ENCODE data around the gene RABL6.
"Not testable (repeated sequence)": the region's sequence is repeated elsewhere in the genome, so short reads cannot be mapped to it uniquely, and the experiment has no call there.

RABL6 gene

DNA sequence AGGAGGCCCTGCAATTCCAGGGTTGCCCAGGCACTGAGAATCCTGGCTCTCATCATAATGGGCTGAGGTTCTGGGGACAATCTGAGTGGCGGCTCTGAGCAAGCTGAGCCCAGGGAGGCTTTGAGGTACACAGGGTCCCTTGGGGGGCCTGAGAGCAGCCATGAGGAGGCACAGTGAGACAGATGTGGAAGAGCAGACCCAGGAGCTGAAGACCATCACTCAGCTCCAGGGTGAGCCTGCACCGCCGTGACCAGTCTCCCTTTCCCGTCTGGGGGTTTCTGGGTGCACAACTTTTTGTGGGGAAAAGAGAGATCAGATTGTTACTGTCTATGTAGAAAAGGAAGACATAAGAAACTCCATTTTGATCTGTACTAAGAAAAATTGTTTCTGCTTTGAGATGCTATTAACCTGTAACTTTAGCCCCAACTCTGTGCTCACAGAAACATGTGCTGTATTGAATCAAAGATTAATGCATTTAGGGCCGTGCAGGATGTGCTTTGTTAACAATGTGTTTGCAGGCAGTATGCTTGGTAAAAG lies 11.4 kb upstream of the RABL6 start, which contains the start of gene CCDC183:
Gene CCDC183 (plus strand): TSS at position 101 of the 537 bp plus-strand sequence. CDS start 60 bp downstream, at position 161.
- DNase-seq (ENCODE audit: low read depth), result no peak

DNA sequence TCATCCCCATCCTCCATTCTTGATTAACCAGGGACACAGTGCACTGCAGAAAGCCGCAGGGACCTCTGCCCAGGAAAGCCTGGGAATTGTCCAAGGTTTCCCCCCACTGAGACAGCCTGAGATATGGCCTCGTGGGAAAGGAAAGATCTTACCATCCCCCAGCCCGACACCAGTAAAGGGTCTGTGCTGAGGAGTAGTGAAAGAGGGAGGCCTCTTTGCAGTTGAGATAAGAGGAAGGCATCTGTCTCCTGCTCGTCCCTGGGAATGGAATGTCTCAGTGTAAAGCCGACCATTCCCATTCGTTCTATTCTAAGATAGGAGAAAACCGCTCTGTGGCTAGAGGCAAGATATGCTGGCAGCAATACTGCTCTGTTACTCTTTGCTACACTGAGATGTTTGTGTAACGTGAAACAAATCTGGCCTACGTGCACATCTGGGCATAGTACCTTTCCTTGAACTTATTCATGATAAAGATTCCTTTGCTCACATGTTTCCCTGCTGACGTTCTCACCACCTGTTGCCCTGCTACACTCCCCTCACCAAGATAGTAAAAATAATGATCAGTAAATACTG lies 10.9 kb upstream of the RABL6 start:
- not testable (repeated sequence) for DNase-seq (ENCODE audit: low read depth)

DNA sequence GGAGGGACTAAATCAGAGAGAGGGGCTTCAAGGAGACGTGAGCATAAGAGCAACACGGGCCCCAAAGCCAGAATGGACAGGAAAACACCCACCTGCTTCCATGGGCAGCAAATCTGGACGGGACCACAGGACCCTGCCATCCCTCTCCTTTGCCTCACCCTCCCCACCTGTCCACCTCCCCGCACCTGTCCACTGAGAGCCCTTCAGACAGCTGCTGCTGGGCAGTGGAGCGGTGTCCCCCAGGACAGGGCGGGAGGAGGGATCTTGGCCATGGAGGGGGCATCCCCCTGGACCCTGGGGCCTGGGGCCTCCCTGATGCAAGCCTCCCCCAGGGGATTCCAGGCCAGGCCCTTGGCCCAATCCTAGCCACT lies 9.1 kb upstream of the RABL6 start:
- no peak for DNase-seq (ENCODE audit: low read depth)

DNA sequence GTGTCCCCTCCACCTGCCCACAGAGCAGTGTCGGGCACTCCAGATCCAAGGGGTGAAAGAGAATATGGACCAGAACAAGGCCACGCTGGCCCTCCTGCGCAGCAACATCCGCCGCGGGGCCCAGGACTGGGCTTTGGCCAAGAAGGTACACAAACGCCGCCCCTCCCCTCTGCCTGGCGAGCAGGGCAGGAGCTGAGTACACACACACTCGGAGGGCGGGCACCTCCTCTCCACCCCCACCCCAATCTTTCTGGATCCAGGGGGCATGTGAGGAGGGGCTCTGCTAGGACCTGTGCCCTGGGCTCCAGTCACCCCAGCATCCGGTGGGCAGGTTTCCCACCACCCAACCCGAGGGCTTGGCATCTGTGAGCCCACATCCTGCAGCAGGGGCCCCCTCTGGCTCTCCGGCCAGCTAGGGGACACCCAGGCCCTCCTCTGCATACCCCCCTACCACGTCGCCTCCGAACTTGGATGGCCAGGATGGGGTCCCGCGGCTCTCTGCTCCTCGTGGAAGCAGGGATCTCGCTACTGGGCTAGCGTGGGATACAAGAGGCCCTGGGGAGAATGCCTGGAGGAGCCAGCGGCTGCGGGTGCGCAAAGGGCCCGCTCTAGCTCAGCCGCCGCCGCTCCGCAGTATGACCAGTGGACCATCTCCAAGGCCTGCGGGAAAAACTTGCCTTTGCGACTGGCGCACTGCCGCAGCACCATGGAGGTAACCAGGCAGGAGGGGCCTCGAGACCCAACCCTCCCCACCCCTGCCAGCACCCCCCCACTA lies 8.5 kb upstream of the RABL6 start:
- no peak for DNase-seq (ENCODE audit: low read depth)

DNA sequence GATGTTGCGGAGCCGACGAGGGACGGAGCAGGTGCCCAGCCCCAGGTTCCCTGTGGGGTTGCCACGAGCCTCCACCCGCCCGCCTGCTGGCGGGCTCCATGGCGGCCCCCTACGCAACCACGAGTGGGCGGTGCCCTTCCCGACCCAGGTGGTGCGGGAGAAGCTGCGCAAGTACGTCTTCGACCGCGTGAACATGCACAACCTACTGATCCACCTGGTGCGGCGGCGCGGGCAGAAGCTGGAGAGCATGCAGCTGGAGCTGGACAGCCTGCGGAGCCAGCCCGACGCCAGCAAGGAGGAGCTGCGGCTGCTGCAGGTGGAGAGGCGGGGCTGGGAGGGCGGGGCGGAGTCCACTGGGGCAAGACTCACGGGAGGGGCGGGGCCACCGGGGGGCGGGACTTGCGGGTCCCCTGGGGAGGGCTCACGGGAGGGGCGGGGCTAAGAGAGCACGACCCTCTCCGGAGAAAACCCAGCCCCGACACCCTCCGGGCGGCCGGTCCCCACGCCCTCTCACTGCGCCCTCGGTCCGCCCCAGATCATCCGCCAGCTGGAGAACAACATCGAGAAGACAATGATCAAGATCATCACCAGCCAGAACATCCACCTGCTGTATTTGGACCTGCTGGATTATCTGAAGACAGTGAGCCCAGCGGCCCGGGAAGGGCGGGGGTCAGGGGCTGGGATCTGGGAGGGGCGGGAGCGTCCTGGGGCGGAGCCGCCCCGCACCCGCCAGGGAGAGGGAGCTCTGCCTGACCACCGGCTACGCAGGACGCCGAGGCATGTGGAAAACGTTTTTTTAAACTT lies 7.7 kb upstream of the RABL6 start:
- peak; percentile 90 for DNase-seq (ENCODE audit: low read depth)

DNA sequence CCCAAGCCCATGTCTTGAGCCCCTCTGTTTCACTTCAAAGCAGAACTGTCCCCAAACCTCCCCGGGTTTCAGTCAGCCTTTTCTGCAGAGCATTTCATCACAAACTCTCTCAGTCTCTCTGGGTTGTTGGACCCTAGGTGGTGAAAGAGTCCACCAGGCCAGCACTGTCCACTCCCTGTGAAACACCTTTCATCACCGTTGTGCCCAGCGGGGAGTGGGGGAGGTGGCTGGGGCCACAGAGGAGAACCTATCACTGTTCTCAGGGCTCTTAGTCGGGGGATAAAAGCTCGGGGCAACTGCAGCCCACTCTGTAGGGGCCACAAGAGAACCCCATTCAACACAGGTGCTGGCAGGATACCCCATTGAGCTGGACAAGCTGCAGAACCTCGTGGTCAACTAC lies 5.4 kb upstream of the RABL6 start:
- no peak for DNase-seq (ENCODE audit: low read depth)

DNA sequence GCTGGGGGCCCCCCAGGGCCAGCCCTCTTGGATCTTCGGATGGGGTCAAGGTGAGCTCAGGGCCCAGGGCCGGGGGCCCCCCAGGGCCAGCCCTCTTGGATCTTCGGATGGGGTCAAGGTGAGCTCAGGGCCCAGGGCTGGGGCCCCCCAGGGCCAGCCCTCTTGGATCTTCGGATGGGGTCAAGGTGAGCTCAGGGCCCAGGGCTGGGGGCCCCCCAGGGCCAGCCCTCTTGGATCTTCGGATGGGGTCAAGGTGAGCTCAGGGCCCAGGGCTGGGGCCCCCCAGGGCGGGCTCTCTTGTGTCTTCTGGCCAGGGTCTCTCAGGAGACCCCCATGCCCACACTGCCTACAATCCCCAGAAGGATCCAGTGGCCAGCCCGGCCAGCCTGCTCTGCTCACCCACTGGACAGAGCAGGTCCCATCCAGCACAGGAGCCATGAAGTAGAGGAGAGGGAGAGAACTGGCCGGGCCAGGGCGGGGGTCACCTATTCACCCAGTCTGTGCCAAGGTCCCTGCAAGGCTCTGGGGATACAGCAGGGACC lies 4.7 kb upstream of the RABL6 start:
- DNase-seq (ENCODE audit: low read depth), result not testable (repeated sequence)

DNA sequence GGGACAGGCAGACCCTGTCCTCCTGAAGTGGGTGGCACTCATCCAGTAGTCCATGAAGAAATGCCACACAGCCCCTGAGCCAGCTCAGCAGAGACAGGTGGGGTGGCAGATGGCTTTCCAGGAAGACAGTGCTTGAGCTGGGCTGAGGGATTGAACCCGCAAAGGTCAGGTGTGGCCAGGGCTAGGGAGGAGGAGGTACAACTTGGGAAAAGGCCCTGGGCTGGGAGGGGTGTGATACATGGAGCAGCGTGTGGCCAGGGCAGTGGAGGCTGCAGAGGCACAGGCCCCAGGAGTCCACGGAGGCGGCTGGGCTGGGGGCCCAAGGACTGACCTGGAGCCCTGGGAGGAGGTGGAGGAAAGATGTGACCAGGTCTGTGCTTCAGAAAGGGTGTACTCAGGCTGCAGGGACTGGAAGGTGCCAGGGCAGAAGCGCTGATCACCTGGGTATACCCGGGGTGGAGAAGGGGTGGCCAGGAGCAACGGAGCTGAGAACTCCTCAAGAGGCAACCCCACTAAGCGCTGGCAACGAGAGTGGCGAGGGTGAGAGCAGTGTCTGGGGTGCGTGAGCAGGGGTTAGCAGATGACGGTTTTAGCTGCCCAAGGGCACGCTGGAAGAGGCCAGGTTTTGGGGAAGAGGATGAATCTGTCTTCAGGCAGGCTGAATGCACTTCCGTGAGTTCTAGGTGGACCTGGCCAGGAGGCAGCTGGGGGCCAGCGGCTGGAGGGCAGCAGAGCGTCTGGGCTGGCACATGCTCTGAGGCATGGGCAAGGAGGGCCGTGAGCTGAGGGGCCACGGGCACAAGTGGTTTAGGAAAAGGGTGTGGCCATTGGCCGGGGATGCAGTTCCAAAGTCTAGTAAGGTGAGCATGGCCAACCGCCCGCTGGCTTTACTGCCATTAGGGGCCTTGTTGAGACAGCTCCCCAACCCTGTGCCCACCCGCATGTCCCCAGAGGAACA lies 3.9 kb upstream of the RABL6 start:
- no peak for DNase-seq (ENCODE audit: low read depth)

DNA sequence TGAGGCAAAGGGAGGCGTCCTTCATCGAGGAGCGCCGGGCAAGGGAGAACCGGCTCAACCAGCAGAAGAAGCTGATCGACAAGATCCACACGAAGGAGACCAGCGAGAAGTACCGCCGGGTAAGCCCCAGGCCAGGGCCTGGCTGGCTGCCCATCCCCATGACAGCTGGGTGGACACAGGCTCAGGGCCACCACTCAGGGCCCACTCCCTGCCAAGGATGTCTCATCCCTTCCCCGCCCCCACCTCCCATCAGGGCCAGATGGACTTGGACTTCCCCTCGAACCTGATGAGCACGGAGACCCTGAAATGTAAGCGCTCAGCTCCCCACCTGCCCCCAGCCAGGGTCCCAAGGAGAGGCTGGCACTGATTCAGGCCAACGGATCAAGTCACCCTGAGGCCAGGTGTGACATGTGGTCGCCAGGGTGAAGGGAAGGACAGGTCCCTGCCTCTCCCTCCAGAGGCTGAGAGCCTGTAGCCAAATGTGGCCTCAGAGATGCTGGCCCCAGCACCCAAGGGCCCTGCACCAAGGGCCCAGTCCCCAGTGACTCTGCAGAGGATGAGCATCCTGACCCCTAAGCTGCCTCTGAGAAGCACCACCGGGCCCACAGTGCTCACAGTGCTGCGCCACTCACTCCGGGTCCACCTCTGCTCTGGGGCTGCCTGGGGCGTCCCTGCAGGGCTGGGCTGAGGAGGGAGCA lies 3.1 kb upstream of the RABL6 start:
- no peak for DNase-seq (ENCODE audit: low read depth)

DNA sequence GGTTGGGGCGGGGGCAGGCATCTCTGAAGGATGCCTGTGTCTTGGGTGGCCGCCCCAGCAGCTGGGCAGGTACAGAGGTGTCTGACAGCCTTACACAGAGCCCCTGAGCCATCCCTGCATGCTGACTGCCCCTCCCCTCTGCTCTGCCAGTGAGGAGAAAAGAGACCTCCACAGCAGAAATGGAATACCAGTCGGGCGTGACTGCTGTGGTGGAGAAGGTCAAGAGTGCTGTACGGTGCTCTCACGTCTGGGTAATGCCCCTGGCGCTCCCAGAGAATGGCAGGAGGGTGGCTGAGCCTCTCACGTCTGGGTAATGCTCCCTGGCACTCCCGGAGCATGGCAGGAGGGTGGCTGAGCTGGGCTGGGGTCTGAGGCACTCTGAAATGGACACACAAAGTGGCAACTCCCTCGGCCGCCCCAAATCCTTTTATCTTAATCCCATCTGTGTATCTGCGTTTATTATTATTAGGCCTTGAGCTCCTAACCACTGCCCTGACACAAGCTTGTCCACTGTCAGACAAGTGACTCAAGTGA lies 2.5 kb upstream of the RABL6 start:
- DNase-seq (ENCODE audit: low read depth), result no peak

DNA sequence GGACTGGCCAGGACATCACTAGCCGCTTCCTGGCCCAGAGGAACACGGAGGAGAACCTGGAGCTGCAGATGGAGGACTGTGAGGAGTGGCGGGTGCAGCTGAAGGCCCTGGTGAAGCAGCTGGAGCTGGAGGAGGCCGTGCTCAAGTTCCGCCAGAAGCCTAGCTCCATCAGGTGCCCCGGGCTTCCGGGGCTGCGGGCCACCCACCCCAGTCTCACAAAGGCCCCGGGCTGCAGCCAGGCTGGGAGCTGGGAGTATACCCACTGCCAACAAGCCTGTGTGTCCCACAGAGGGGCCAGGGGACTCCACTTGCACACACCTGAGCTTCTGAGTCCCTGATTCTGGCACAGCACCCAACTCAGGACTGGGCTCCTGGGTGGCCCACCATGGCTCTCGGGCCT lies 1.7 kb upstream of the RABL6 start:
- no peak for DNase-seq (ENCODE audit: low read depth)

DNA sequence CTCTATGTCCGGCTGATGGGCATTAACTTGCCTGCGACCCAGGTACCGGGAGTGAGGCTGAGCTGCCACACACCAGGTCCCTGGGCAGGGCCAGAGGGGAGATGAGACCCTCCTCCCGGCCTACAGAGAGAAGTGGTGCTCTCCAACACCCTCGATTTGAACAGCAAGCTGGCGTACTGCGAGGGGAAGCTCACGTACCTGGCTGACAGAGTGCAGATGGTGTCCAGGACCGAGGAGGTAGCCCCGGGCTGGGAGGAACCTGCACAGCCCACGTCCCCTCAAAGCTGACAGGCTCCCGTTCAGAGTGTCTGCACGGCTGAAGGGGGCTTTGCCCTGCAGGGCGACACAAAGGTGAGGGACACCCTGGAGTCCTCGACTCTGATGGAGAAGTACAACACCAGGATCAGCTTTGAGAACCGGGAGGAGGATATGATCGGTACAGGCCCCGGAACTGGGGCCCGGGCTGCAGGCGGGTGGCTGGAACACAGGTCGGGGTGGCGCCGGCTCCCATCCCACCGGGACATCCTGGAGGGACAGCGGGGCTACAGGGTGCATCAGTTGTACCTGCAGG lies 1.0 kb upstream of the RABL6 start:
- DNase-seq (ENCODE audit: low read depth), result no peak

DNA sequence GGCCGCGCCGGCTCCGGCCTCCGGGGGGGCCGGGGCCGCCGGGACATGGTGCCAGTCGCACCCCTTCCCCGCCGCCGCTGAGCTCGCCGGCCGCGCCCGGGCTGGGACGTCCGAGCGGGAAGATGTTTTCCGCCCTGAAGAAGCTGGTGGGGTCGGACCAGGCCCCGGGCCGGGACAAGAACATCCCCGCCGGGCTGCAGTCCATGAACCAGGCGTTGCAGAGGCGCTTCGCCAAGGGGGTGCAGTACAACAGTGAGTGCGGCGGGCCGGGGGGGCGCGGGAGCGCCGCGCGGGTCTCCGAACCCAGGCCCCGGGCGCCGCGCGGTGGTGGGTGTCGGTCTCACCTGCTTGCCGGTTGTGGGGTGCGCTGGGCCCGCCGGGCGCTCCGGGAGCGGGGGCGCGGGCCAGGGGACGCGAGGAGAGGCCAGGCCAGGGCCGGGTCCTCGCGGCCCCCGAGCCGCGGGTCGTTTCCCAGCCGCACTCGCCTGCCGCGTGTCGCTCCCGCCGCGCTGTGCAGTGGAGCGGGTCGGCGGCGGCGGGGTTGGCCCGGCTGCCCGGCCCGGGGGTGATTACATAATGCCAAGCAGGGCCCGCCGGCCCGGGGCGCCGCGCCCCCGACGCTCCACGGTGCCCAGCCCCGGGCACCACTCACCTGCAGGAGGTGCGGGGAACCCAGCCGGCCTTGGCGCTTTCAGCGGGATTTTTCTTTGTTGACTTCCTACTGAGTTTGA lies 492 bp downstream of the RABL6 start:
- DNase-seq (ENCODE audit: low read depth), result peak; percentile 33

DNA sequence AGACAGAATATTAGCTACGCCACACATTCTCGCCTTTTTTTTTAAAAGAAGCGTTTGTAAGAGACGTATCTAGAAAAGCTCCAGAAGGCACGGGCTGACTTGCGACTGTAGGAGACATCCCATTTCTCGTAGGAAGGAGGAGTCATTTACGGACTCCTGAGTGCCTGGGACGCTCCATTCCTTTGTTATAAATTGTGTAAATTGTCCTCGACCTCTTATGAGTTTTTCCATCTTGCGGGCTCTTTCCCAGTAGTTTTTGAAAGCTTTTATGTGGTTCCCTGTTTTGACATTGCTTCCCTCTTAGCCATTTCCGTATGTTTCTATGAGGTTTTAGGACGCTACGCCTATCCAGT lies 1.0 kb downstream of the RABL6 start:
- no peak for DNase-seq (ENCODE audit: low read depth)

DNA sequence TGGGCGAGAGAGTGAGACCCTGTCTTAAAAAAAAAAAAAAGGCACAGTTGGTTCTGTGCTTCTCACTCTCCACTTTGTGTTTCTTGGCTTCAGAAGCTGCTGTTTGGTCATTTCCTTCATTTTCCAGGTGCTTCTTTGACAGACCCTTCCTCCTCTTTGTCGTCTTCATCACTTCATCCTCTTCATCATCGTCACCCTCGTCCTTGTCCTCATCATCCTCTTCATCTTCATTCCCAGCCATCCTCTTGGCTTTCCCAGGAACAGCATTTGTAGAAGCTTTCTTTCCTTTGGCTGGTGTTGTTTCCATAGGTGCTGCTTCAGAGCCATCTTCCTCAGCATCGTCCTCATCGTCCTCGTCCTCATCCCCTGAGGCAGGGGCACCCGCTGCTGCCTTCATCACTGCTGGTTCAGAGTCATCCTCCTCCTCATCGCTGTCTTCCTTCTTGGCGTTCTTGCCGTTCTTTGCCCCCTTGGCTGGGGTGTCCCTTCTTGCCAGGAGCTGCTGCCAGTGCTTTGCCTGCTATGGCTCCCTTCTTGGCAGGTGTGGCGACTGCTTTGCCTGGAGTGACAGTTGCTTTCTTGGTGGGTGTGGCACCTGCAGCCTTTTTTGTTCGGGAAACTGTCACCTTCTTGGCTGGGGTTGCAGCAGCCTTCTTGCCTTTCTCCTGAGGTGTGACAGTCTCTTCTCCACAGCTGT lies 7.1 kb downstream of the RABL6 start:
- DNase-seq (ENCODE audit: low read depth), result no peak

DNA sequence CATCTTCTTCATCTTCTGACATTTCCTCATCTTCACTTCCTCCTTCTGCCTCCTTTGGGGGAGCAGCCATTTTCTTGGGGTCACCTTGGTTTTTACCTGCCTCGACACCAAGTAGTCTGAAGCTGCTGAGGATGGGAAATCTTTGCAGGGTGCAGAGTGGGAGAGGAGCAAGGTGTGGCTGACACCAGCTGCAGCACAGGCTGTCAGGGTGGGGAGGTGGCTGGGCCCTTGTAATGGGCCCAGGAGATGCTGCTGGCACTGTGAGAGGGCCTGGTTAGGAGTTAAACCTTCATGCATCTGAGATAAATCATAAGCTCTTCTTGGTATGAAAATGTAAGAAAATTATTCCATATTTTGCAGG lies 7.7 kb downstream of the RABL6 start:
- no peak for DNase-seq (ENCODE audit: low read depth)

DNA sequence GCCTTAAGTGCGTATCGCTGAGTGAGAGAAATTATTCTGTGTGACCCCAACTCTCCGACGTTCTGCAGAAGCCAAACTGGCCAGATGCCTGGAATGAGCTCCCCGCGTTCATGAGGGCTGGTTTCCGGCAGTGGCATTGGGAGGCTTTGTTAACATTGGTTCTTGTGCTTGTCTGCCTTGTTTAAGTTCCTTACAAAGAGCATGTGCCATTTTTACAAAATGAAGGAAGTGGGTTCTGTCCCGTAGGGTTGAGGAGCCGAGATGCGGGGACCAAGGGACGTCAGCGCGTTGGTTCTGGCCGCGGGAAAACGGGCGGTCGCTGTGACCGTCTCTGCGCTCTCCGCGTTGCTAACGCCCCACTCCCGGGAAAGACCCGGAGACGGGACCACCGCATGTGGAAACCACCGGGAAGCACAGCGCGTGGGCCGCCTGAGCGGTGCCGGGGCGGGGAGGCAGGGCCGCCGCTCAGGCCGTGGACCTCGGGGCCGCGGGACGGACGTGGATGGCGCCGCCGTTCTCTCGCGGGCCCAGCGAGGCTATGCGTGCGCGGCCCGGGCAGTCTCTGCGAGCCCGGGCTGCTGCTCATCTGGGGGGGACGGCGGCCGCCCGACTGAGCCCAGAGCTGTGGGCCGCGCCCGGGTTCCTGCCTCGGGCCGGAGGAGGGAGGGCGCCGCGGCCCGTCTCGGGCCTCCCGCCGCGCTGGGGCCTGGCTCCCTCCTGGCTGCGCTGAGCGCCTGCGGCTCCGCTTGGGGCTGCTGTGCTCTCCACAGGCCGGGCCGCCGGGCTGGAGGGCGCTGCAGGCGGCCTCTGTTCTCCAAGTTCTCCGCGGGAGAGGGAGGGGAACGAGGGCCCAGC lies 13.4 kb downstream of the RABL6 start:
- no peak for DNase-seq (ENCODE audit: low read depth)

Data from activated T-helper 9 cell treated with anti-CD3 and anti-CD28 coated beads, Interleukin-2, amount 50 U/mL, for 16 hours (primary cell).